KOPT-K1 (cell line): Measurements from ENCODE around the gene CACNG4.

ENCODE experiments used
- H3K27ac ChIP-seq: fragments of 200-600 bp; sonication (generic); 2 replicates; pipeline ENCODE4 v1.5.1; 2016; ENCODE audit warnings: antibody characterized with exemption, mild to moderate bottlenecking, low read depth, low read length; ENCODE audit not compliant: poor library complexity, severe bottlenecking
- H3K36me3 ChIP-seq: fragments of 200-600 bp; sonication (generic); 2 replicates; pipeline ENCODE4 v1.5.1; 2017; ENCODE audit warnings: antibody characterized with exemption, mild to moderate bottlenecking, low read length, moderate library complexity; ENCODE audit not compliant: insufficient read depth
- H3K9me3 ChIP-seq: fragments of 200-600 bp; sonication (generic); 2 replicates; pipeline ENCODE4 v1.5.1; 2017; ENCODE audit warnings: antibody characterized with exemption, low read length, mild to moderate bottlenecking; ENCODE audit not compliant: insufficient read depth, poor library complexity, severe bottlenecking

Gene CACNG4

DNA sequence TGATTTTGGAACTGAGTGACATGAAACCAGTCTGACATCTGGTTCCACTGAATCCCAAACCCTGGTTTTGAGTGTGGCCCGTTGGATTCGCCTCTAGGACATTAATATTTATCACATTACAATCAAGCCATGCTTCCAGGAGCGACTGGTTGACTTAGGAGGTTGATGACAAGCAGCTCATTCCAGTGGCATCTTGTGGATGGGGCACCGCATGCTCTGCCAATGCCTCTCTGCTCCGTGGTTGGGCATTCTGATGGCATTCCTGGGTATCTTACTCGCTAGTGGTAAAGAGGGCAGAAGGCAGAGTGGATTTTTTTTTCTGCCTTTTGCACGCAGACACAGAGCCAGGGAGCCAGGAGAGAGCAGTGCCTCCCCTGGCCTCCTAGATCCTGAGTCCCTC lies 31.4 kb downstream of the CACNG4 start:
- H3K27ac ChIP-seq: no peak overlapping the region
- H3K36me3 ChIP-seq: no peaks in the 10 kb centered on the region
- peaks cover 12% of the 10 kb centered on the region for H3K9me3 ChIP-seq

GRCh38 chr17:66996926-66997325 lies 32.4 kb downstream of the CACNG4 start:
- no peaks in the 10 kb centered on the region for H3K36me3 ChIP-seq
- peaks cover 22% of the 10 kb centered on the region for H3K9me3 ChIP-seq
- H3K27ac ChIP-seq: no peak overlapping the region

GRCh38 chr17:67003231-67003630 lies 38.7 kb downstream of the CACNG4 start:
- Histone ChIP-seq H3K9me3 (peaks cover 36% of the 10 kb centered on the region), H3K27ac (no peak overlapping the region), H3K36me3 (no peaks in the 10 kb centered on the region)

DNA sequence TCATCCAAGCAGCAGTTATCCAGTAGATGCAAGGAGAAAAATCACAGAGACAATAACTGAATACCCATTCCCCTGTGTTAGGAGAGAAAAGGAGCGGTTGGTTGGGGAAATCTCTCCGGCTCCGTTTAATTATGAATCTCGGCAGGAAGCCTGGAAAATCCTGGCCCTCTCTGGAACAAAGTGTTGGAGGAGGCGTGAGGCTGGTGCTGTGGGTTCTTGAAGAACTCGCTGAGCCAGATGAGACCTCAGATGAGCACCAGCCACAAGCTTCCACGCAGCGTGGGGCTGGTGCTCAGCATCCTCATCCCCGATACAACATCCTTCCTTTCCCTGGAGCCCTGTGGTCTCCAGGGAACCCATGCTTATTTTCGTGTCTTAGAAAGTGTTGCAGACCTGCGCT lies 39.7 kb downstream of the CACNG4 start:
- Histone ChIP-seq H3K9me3 (peaks cover 36% of the 10 kb centered on the region), H3K27ac (no peak overlapping the region), H3K36me3 (no peaks in the 10 kb centered on the region)

DNA sequence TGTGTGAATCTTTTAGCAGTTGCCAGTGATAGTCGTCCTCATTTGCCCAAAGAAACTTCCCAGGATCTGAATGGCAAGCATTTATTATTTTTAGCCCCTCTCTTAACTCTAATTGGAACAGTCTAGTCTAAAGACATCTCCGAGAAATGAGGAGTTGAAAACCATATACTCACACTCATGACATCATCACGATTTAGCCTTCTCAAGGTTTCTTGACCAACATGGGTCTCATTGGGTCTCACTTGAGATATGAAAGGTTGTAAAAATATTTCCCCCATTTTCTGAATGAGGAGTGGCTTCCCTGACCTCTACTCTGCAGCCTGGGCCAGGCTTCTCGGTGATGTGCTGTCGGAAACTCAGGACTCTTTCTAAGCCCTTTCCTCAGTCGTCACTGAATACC lies 42.8 kb downstream of the CACNG4 start:
- Histone ChIP-seq H3K36me3 (no peaks in the 10 kb centered on the region), H3K9me3 (peaks cover 10% of the 10 kb centered on the region), H3K27ac (no peak overlapping the region)

GRCh38 chr17:67008101-67008500 lies 43.6 kb downstream of the CACNG4 start:
- H3K36me3 ChIP-seq: no peaks in the 10 kb centered on the region

GRCh38 chr17:67011527-67012175 lies 47.1 kb downstream of the CACNG4 start:
- Histone ChIP-seq H3K9me3 (no peaks in the 10 kb centered on the region), H3K27ac (no peak overlapping the region), H3K36me3 (no peaks in the 10 kb centered on the region)

More at GRCh38 chr17:67008101-67008500, 43.6 kb downstream of the CACNG4 start:
- peaks cover 7% of the 10 kb centered on the region for H3K9me3 ChIP-seq
- H3K27ac ChIP-seq: no peak overlapping the region

GRCh38 chr17:67013891-67014290 lies 49.4 kb downstream of the CACNG4 start:
- no peaks in the 10 kb centered on the region for H3K36me3 ChIP-seq
- H3K9me3 ChIP-seq: no peaks in the 10 kb centered on the region
- no peak overlapping the region for H3K27ac ChIP-seq

DNA sequence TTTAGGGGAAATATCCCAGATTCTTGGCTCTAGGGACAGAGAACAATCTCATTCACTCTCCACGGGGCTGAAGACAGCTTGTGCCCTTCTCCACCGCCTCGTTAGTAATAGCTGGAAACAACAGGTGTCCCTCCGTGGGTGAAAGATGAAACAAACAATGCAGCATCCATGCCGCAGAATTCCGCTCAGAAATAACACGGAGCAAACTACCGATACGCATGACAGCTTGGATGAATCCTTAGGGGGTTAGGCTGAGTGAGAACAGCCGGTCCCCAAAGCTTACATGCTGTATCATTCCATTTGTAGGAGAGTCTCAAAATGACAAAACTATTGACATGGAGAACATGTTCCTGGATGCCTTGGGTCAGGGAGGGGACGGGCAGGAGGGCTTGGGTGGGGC lies 50.5 kb downstream of the CACNG4 start:
- H3K9me3 ChIP-seq: no peaks in the 10 kb centered on the region
- no peaks in the 10 kb centered on the region for H3K36me3 ChIP-seq
- no peak overlapping the region for H3K27ac ChIP-seq

GRCh38 chr17:67016039-67016762 lies 51.7 kb downstream of the CACNG4 start:
- Histone ChIP-seq H3K9me3 (no peaks in the 10 kb centered on the region), H3K27ac (no peak overlapping the region)

GRCh38 chr17:67017910-67018309 lies 53.4 kb downstream of the CACNG4 start:
- H3K36me3 ChIP-seq: no peaks in the 10 kb centered on the region
- no peak overlapping the region for H3K27ac ChIP-seq
- H3K9me3 ChIP-seq: no peaks in the 10 kb centered on the region

More at GRCh38 chr17:67016039-67016762, 51.7 kb downstream of the CACNG4 start:
- H3K36me3 ChIP-seq: no peaks in the 10 kb centered on the region

DNA sequence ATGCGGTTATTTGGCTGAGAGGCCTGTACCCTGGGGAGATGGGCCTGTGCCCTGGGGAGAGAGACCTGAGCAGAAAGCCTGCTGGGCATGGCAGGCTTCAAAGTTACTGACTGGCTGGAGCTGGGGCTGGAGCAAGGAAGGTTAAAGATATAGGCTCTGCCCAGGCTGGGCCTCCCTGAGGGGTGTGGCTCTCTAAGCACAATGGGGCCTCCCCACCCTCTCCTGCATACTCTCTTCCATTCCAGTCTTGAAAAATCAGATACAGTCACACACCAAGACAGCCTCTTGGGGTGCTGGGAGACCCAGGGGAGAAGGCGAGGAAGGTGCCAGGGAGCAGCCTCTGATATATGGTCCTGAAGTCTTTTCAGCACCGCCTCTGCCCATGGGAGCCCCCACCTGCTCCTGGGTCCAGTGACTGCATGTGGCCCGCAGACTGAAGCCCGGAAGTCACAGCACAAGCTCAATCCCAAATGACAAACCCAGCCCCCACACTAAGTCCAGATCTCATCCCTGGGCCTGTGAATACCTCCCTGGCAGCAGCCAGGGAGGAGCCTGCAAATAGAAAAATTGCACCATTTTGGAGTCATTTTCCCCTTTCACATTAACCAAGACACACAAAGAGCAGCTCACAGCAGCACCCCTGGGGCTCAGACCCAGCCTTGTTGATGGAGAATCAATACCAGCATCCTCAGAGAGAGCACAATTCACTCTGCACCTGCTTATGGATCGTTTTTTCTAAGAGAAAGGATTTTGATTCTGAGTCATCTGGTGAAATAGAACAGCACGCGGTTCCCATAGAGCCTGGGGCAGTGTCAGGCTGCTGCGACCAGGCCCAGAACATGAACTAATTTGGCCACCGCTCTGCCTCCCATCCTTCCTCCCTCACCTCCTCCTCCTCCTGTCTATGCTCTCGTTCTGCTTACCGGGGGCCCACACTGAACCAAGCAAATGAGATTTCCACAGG lies 54.2 kb downstream of the CACNG4 start:
- Histone ChIP-seq H3K36me3 (no peaks in the 10 kb centered on the region), H3K9me3 (no peaks in the 10 kb centered on the region)

GRCh38 chr17:67019809-67020208 lies 55.3 kb downstream of the CACNG4 start:
- no peak overlapping the region for H3K27ac ChIP-seq
- no peaks in the 10 kb centered on the region for H3K36me3 ChIP-seq
- H3K9me3 ChIP-seq: no peaks in the 10 kb centered on the region

More for the DNA sequence above, 54.2 kb downstream of the CACNG4 start:
- no peak overlapping the region for H3K27ac ChIP-seq

- Histone ChIP-seq H3K27ac (no peak overlapping the region), H3K36me3 (no peaks in the 10 kb centered on the region), H3K9me3 (no peaks in the 10 kb centered on the region)
Observed at GRCh38 chr17:67020293-67020766, 55.8 kb downstream of the CACNG4 start.

DNA sequence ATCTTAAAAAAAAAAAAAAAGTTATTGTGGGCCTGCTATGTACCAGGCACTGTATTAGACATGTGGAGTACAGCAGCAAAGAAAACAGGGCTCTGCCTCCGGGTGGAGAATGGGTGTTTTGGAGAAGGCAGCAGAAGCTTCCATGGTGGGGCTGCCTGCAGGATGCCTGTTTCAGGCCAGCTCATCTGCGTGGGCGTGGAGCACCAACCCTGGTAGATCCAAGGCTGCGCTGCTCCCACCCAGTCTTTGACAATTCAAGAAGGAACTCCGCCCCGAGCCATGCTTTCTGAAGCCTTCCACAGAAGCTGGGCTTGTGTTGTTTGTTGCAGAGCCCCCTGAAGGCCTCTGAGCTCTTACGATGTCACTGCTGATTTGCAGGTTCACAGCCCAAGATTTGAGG lies 56.7 kb downstream of the CACNG4 start:
- H3K9me3 ChIP-seq: no peaks in the 10 kb centered on the region
- no peak overlapping the region for H3K27ac ChIP-seq
- H3K36me3 ChIP-seq: no peaks in the 10 kb centered on the region
